Uterine smooth muscle cell (primary cell): ENCODE data around the gene CKS1B. TPM values are rescaled to one million over a fixed set of nuclear protein-coding genes. Genes with fewer than 3 reads are reported as not detected.

ENCODE experiments used
- total RNA-seq: library from RNA; depleted of rRNA; stranded (reverse); fragments of >200 nt; gene quantifications from 2 replicates; pipeline ENCODE4 v1.2.3, GENCODE V29; 2014

Gene CKS1B
- 77.5 and 224 TPM in 2 replicates for total RNA-seq

GRCh38 chr1:154974102-154974807 is at the start of gene CKS1B:
Gene CKS1B, plus strand, starts transcription at chr1:154974681. Its CDS starts 65 bp downstream, at chr1:154974746.

DNA sequence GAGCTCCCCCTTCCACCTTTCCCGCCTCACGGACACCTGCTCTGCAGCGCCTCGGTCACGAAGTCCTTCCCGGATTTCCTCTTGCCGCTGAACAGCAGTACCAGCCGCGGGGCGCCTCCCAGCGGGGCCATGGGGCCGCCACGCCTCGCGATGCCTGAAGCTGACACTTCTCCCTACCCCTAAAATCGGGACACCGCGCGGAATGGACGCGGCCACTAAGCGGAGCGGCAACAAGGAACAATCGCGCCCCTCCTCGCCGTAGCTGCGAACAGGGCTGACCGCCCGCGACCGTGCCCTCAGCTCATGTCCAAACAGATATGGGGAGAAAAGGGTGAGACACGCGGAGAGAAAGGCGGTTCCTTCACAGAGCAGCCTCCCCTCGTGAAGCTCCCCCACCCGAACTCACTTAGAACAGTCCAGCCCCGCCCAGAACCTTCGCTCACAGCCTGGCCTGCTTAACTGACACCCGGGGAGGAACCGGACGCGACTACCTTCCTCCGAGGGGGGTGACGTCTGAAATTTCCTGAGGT is 37.9 kb upstream of the CKS1B start, which contains the start of gene PMVK:
Gene PMVK (minus strand): TSS at position 165 of the 530 bp plus-strand sequence. CDS start 34 bp downstream, at position 131.

DNA sequence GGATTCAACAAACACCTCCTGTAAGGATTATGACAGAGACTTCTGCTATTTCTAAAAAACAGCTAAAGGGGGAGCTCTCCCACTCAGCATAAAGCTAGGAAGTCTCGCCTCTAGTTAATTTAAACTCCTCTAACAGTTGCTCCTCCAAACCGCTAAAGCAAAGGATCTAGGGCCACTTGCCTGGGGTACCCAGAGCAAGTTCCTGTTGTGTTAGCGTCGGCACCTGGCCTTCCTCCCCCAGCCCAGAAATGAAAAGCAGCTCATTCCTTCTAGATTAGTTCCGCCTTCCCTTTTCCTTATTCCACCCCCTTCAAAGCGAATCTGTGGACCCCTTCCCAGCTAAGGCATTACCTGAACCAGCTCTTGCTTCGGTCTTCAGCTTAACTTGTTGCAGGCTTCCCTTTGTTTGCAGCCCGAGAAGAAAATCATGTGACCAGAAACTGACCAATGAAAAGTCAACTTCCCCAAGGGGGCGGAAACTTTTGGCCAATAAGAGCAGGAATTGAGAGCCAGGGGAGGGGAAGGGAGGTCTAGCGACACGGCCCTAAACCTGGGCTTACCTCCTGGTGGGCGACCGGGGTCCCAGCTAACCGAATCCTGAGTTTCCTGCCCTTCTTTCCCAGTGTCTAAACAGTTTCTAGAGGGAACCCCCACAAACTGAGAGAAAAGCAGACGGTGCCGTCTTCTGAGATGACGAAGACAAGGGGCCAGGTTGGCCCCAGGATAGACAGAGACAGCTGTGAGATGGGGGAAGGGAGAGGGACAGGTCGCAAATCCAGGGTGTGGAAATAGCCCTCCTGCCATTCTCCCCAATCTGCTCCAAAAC is 18.6 kb upstream of the CKS1B start, which contains the start of gene PBXIP1:
Gene PBXIP1 (minus strand): TSS at position 382 of the 826 bp plus-strand sequence. CDS start 2,378 bp downstream, outside the sequence.

GRCh38 chr1:154961207-154962155 is 13.0 kb upstream of the CKS1B start, which contains the start of gene PYGO2:
Gene PYGO2, minus strand, starts transcription at chr1:154961782. Its CDS starts 206 bp downstream, at chr1:154961576.

DNA sequence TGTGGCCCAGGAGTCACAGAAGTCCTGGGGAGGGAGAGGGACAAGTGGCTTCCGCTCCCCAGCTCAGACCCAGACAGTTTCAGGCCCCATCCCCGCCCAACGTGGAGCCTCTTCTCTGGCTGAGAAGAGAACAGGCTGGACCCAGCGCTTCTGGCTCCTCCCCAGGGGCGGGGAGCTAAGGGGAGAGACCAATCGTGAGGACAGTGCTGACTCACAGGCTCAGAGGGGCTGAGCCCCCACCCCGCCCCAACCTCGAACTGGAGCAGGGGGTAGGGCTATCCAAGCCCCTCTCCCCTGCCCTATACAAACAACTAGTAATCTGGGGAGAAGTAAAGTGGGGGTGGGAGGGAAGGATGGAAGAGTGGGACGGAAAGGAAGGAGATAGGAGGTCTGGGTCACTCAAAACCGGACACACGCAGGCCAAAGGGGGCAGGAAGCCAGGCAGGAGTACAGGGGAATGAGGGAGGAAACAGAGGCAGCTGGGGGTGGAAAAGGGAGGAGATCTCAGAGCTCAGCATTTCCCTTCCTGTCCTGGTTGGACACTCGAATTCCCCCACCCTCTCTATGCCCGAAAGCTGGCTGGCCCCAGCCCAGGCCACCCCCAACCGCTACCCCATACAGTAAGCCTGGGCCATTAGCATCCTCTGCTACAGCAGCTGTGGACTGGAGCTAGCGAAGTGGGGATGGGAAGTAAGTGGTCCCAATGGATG is 3.7 kb upstream of the CKS1B start, which contains the start of gene SHC1:
Gene SHC1 (minus strand): TSS at position 117 of the 710 bp plus-strand sequence. CDS start 221 bp downstream, outside the sequence.

GRCh38 chr1:154982897-154983648 is 8.6 kb downstream of the CKS1B start, which contains the start of gene FLAD1:
Gene FLAD1, plus strand, starts transcription at chr1:154983344. Its CDS starts 351 bp downstream, at chr1:154983695.

GRCh38 chr1:154993572-154994268 is 19.2 kb downstream of the CKS1B start, which contains the start of gene LENEP:
Gene LENEP, plus strand, starts transcription at chr1:154993586. Its CDS starts 22 bp downstream, at chr1:154993608.

DNA sequence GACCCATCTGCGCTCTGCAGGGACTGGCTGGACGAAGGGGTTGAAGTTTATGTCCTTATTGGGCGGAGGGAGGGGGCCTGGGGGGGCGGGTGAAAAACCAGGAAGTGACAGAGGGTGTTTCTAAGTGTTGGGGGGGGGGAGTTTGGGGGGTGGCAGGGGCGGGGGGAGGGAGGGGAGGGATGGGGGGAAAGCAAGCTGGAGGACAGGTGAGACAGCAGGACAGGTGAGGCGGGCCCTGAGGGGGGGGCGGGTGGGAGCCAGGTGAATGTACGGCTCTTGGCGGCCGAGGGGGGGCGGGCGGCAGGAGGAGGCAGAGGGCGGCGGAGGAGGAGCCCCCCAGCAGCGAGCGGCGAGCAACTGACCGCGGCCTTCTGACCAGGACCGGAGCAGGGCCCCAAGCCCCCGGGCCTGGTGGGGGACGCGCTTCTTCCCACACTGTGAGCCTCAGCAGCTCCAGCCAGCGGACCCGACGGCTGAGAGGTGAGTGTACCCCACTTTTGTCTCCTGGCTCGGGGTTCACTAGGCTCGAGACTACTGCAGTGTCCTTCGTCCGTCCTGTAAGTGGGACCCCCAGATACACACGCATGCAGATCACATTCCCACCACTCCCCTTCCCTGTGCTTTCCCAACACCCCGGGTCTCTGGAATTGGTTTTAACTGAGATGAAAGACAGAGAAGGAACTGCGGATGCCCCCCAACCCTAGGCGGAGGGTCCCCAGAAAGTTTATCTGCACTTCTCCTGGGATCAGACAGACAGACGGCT is 28.2 kb downstream of the CKS1B start, which contains the start of gene ZBTB7B:
Gene ZBTB7B (plus strand): TSS at position 339 of the 763 bp plus-strand sequence. CDS start 11,859 bp downstream, outside the sequence.

Other genes with a start within 250 kb of the CKS1B start
- gene KCNN3, start 104.4 kb upstream of the CKS1B start, total RNA-seq, result under 0.01 TPM in 2 replicates
- gene PMVK, start 38.0 kb upstream of the CKS1B start, total RNA-seq, result 6.9 and 9.6 TPM in 2 replicates
- 28.8 and 102 TPM in 2 replicates for gene PBXIP1, start 18.6 kb upstream of the CKS1B start, total RNA-seq
- gene PYGO2, start 12.9 kb upstream of the CKS1B start, total RNA-seq, result 8.6 and 9.5 TPM in 2 replicates
- gene SHC1, start 3.9 kb upstream of the CKS1B start, total RNA-seq, result 161 and 222 TPM in 2 replicates
- 16.2 and 19.6 TPM in 2 replicates for gene FLAD1, start 8.7 kb downstream of the CKS1B start, total RNA-seq
- gene LENEP, start 18.9 kb downstream of the CKS1B start, total RNA-seq, result 1.00 TPM in 1 of 2 replicates, not detected in the other
- gene ZBTB7B, start 28.1 kb downstream of the CKS1B start, total RNA-seq, result 11.4 and 22.7 TPM in 2 replicates
- gene DCST2, start 59.1 kb downstream of the CKS1B start, total RNA-seq, result 0.11 TPM in 1 of 2 replicates, not detected in the other
- not detected in 2 replicates for gene DCST1, start 59.1 kb downstream of the CKS1B start, total RNA-seq
- gene ADAM15, start 76.6 kb downstream of the CKS1B start, total RNA-seq, result 56.7 and 69.5 TPM in 2 replicates
- gene EFNA4, start 89.1 kb downstream of the CKS1B start, total RNA-seq, result 1.7 and 2.9 TPM in 2 replicates
- gene EFNA3, start 104.2 kb downstream of the CKS1B start, total RNA-seq, result 0.22 and 0.50 TPM in 2 replicates
- 0.22 and 0.75 TPM in 2 replicates for gene EFNA1, start 153.2 kb downstream of the CKS1B start, total RNA-seq
- gene SLC50A1, start 161.2 kb downstream of the CKS1B start, total RNA-seq, result 19.7 and 37.7 TPM in 2 replicates
- gene DPM3, start 165.8 kb downstream of the CKS1B start, total RNA-seq, result 34.1 and 42.9 TPM in 2 replicates
- 77.0 and 88.1 TPM in 2 replicates for gene KRTCAP2, start 198.6 kb downstream of the CKS1B start, total RNA-seq
- 3.9 and 4.9 TPM in 2 replicates for gene TRIM46, start 199.2 kb downstream of the CKS1B start, total RNA-seq
- 28.8 and 46.6 TPM in 2 replicates for gene THBS3, start 233.2 kb downstream of the CKS1B start, total RNA-seq
- 40.0 and 50.5 TPM in 2 replicates for gene MTX1, start 234.0 kb downstream of the CKS1B start, total RNA-seq